B cell (primary cell): ENCODE measurements around the gene MYH10. TPM values are rescaled to one million over a fixed set of nuclear protein-coding genes. Genes with fewer than 3 reads are reported as not detected.

Experiments
- ATAC-seq: fragments of 200-7000 bp; cut with Tn5 transposase; one replicate; pipeline ENCODE4 v1.10.0; 2021; ENCODE audit warnings: low read depth, mild to moderate bottlenecking, moderate number of reproducible peaks, moderate library complexity
- CTCF ChIA-PET: fragments of 350-600 bp; sonication (Branson Sonifier 250); formaldehyde crosslinking; loops from one replicate; lab custom pipeline; 2021; ENCODE audit warnings: antibody characterized with exemption, inconsistent platforms; lab: Charles Lee
- POLR2A ChIA-PET: fragments of 350-600 bp; sonication (Branson Sonifier 250); formaldehyde crosslinking; loops from one replicate; lab custom pipeline; 2021; ENCODE audit warnings: antibody characterized with exemption; lab: Charles Lee
- DNase-seq: peaks from one replicate; pipeline ENCODE4 v3.0.0; 2013
- H2AFZ ChIP-seq: 2 replicates; pipeline ENCODE4 v1.6.1; 2012; ENCODE audit warnings: mild to moderate bottlenecking, low read depth, low read length; ENCODE audit not compliant: insufficient read depth, poor library complexity, severe bottlenecking
- H3K27ac ChIP-seq, 2 donors: 1 replicate in 1 of 2; 2 replicates in 1 of 2; pipeline ENCODE4 v1.5.1; 2012 to 2013; ENCODE audit warnings: low read length in 2 of 2, mild to moderate bottlenecking in 2 of 2, moderate library complexity in 1 of 2
- H3K27me3 ChIP-seq, 4 experiments: fragments of 200-600 bp in 1 of 4; sonication (generic) in 1 of 4; replicated peaks in 1 of 4; 1 replicate in 2 of 4; 2 replicates in 2 of 4; pipeline versions ENCODE4 v1.6.1 to v1.7.0; 2013 to 2016; ENCODE audit warnings: low read length in 3 of 4, mild to moderate bottlenecking in 2 of 4, mixed read lengths in 1 of 4, moderate library complexity in 1 of 4; ENCODE audit not compliant: insufficient read depth in 4 of 4, control insufficient read depth in 3 of 4; ENCODE audit errors: control extremely low read depth in 1 of 4
- H3K36me3 ChIP-seq, 2 experiments: replicated peaks in 1 of 2; 1 replicate in 1 of 2; 2 replicates in 1 of 2; pipeline versions ENCODE4 v1.6.1 to v1.7.1; 2013; ENCODE audit warnings: low read length in 1 of 2; ENCODE audit not compliant: insufficient read depth in 2 of 2, control insufficient read depth in 1 of 2; ENCODE audit errors: control extremely low read depth in 1 of 2, extremely low read depth in 1 of 2
- H3K4me1 ChIP-seq, 2 donors: fragments of 200-600 bp in 1 of 2; sonication (generic) in 1 of 2; 1 replicate in 1 of 2; 2 replicates in 1 of 2; pipeline versions ENCODE4 v1.5.1 to v1.6.1; 2013 to 2017; ENCODE audit warnings: low read length in 2 of 2; ENCODE audit not compliant: control insufficient read depth in 2 of 2, insufficient read depth in 2 of 2
- H3K4me2 ChIP-seq: replicated peaks from 2 replicates; pipeline ENCODE3; 2012; ENCODE audit warnings: mild to moderate bottlenecking, low read depth, low read length; ENCODE audit not compliant: poor library complexity, severe bottlenecking
- H3K4me3 ChIP-seq, 5 experiments: fragments of 200-600 bp in 1 of 5; sonication (generic) in 1 of 5; 1 replicate in 3 of 5; 2 replicates in 2 of 5; pipeline versions ENCODE4 v1.5.1 to v1.7.0; 2011 to 2016; ENCODE audit warnings: low read length in 4 of 5, mild to moderate bottlenecking in 4 of 5, low read depth in 2 of 5, control low read depth in 1 of 5, moderate library complexity in 1 of 5; ENCODE audit not compliant: insufficient read depth in 1 of 5; ENCODE audit errors: control extremely low read depth in 1 of 5, extremely low read depth in 1 of 5
- H3K79me2 ChIP-seq: fragments of 200-600 bp; sonication (generic); one replicate; pipeline ENCODE4 v1.6.0; 2016; ENCODE audit warnings: low read length; ENCODE audit not compliant: control insufficient read depth, insufficient read depth
- H3K9ac ChIP-seq: fragments of 200-600 bp; sonication (generic); 2 replicates; pipeline ENCODE4 v1.6.1; 2017; ENCODE audit warnings: mild to moderate bottlenecking, low read length, moderate library complexity
- H3K9me3 ChIP-seq, 3 donors: one replicate each; pipeline versions ENCODE4 v1.6.1 to v1.7.1; 2013; ENCODE audit warnings: low read length in 2 of 3; ENCODE audit not compliant: control insufficient read depth in 2 of 3, insufficient read depth in 1 of 3; ENCODE audit errors: control extremely low read depth in 1 of 3
- H4K20me1 ChIP-seq: 2 replicates; pipeline ENCODE4 v1.6.0; 2012; ENCODE audit warnings: mild to moderate bottlenecking, low read length; ENCODE audit not compliant: insufficient read depth, control insufficient read depth, poor library complexity, severe bottlenecking
- H3K27ac Mint-ChIP-seq: one replicate; pipeline ENCODE4 v1.8.0; 2021; ENCODE audit warnings: mixed read lengths
- H3K27me3 Mint-ChIP-seq: one replicate; pipeline ENCODE4 v1.8.0; 2021; ENCODE audit warnings: mixed read lengths
- H3K4me1 Mint-ChIP-seq: one replicate; pipeline ENCODE4 v1.8.0; 2021; ENCODE audit warnings: mixed read lengths
- H3K4me3 Mint-ChIP-seq: one replicate; pipeline ENCODE4 v1.8.0; 2021; ENCODE audit warnings: mixed read lengths
- H3K9me3 Mint-ChIP-seq: one replicate; pipeline ENCODE4 v1.8.0; 2022; ENCODE audit warnings: mixed read lengths; ENCODE audit not compliant: insufficient read depth
- EZH2 ChIP-seq: IDR thresholded peaks from 2 replicates; pipeline ENCODE4 v1.6.1; 2012; ENCODE audit warnings: borderline replicate concordance, low read depth, mild to moderate bottlenecking, moderate library complexity, low read length; ENCODE audit not compliant: insufficient read depth, poor library complexity, severe bottlenecking
- WGBS: methylation state at CpG from one replicate; pipeline ENCODE4 v1.1.5; 2013; ENCODE audit warnings: missing lambda C conversion rate; ENCODE audit not compliant: insufficient coverage; 5-methylcytosine and 5-hydroxymethylcytosine counted together
- intact Hi-C: fragments of 100-400 bp; cut with micrococcal nuclease; formaldehyde crosslinking; loops from one replicate; pipeline ENCODE4 v1.10.0; 2022
- polyA plus RNA-seq: library from polyadenylated mRNA; depleted of rRNA; stranded (reverse); fragments of >200 nt; gene quantifications from 2 replicates; pipeline ENCODE4 v1.2.3, GENCODE V29; 2012
- total RNA-seq, 2 donors: library from RNA; stranded (reverse); fragments of 120-200 nt in 1 of 2; gene quantifications; 1 replicate in 1 of 2; 2 replicates in 1 of 2; pipeline versions ENCODE4 v1.2.3 to v1.2.4, GENCODE V29; 2013 to 2022
- TF ChIP-seq, protein P1 (sequence below): fragments of 200-600 bp; IDR thresholded peaks from one replicate; pipeline ENCODE4 v1.8.0; 2022; ENCODE audit warnings: antibody characterized with exemption, mild to moderate bottlenecking

Gene MYH10
- total and polyA plus RNA-seq, 2 donors (not counting 1 experiment from before 2014, with no cell fraction given): 0.04 to 1.7 TPM

DNA sequence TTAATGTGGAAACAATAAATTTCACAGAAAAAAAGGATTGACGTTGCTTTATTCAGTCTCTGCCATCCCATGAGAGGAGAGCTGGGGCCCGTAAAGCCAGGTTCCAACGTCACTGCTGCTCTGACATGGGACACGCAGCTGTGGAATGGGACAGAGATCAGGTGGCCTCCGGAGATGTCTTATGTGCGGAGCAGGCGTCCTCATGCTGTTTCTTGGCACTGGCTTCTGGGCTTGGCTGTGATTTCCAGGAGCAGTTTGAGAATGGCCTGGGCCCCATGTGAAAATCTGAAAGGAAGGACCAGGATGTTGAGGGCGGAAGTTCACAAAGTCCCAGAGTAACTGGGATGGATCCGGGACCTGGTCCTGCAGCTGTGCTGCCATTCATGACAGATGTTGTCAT lies 162.4 kb downstream of the MYH10 start:
- Histone ChIP-seq H3K9ac (no peak overlapping the region), H3K9me3 (no peaks in the 10 kb centered on the region), H3K36me3 (peaks cover 0 to 76% of the 10 kb centered on the region in 2 experiments), H3K4me2 (no peak overlapping the region), H4K20me1 (peaks cover 52% of the 10 kb centered on the region), H3K27ac (no peak overlapping the region), H3K4me1 (no peaks in the 10 kb centered on the region), H3K79me2 (peaks cover 18% of the 10 kb centered on the region), H3K4me3 (no peak overlapping the region), H3K27me3 (no peaks in the 10 kb centered on the region), H2AFZ (no peak overlapping the region)
- 96% methylated on average over 9 of the region's 9 CpGs for WGBS
- intact Hi-C loops: no loop called here
- H3K4me3 Mint-ChIP-seq: no peak overlapping the region
- no peaks in the 10 kb centered on the region for H3K4me1 Mint-ChIP-seq
- no peak overlapping the region for H3K27ac Mint-ChIP-seq
- no peaks in the 10 kb centered on the region for H3K9me3 Mint-ChIP-seq
- CTCF ChIA-PET: no interaction called here
- POLR2A ChIA-PET: no interaction called here
- no peaks in the 10 kb centered on the region for H3K27me3 Mint-ChIP-seq
- TF ChIP-seq, protein P1, sequence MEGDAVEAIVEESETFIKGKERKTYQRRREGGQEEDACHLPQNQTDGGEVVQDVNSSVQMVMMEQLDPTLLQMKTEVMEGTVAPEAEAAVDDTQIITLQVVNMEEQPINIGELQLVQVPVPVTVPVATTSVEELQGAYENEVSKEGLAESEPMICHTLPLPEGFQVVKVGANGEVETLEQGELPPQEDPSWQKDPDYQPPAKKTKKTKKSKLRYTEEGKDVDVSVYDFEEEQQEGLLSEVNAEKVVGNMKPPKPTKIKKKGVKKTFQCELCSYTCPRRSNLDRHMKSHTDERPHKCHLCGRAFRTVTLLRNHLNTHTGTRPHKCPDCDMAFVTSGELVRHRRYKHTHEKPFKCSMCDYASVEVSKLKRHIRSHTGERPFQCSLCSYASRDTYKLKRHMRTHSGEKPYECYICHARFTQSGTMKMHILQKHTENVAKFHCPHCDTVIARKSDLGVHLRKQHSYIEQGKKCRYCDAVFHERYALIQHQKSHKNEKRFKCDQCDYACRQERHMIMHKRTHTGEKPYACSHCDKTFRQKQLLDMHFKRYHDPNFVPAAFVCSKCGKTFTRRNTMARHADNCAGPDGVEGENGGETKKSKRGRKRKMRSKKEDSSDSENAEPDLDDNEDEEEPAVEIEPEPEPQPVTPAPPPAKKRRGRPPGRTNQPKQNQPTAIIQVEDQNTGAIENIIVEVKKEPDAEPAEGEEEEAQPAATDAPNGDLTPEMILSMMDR: no peak
- no peak for TF ChIP-seq EZH2
- DNase-seq: no peak
- ATAC-seq: no peak

DNA sequence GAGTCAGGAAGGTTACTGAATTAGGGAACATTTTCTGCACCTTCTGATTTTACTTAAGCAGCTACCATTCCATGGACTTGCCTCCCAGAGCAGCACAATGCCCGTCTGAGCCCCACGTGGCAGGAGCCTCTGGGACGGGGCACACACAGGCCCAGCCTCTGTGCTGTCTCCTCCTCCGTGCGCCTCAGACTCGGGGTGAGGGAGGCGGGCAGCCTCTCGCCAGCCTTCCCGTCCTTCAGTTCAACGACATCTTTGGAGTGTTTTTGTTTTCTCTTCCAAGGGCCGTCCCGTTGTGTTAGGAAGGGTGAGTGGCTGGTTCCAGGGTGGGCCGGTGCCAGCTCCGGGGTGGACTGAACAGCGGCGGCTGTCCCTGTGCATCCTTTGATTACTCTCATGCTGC lies 163.0 kb downstream of the MYH10 start:
- ChIA-PET CTCF (no interaction called here), POLR2A (no interaction called here)
- intact Hi-C loops: no loop called here
- no peaks in the 10 kb centered on the region for H3K4me1 ChIP-seq
- DNase-seq (no peak), ATAC-seq (no peak)
- no peak for TF ChIP-seq EZH2
- TF ChIP-seq, protein P1: no peak
- H3K36me3 ChIP-seq: peaks cover 0 to 75% of the 10 kb centered on the region in 2 experiments
- WGBS: 88% methylated on average over 10 of the region's 16 CpGs
- Mint-ChIP-seq H3K4me1 (no peaks in the 10 kb centered on the region), H3K27me3 (no peaks in the 10 kb centered on the region), H3K27ac (no peak overlapping the region), H3K9me3 (no peaks in the 10 kb centered on the region), H3K4me3 (no peak overlapping the region)
- peaks cover 20% of the 10 kb centered on the region for H3K79me2 ChIP-seq
- no peaks in the 10 kb centered on the region for H3K9me3 ChIP-seq
- H3K9ac ChIP-seq: no peak overlapping the region
- H3K4me3 ChIP-seq: no peak overlapping the region
- no peak overlapping the region for H3K27ac ChIP-seq
- no peak overlapping the region for H3K4me2 ChIP-seq
- peaks cover 56% of the 10 kb centered on the region for H4K20me1 ChIP-seq
- no peaks in the 10 kb centered on the region for H3K27me3 ChIP-seq
- no peak overlapping the region for H2AFZ ChIP-seq
